Endodermal cell (in vitro differentiated cells): ENCODE data around the gene PTPDC1. TPM values are rescaled to one million over a fixed set of nuclear protein-coding genes. Genes with fewer than 3 reads are reported as not detected.

Experiments
- DNase-seq: peaks from one replicate; pipeline ENCODE4 v3.0.0-alpha.2; 2017
- H3K27ac ChIP-seq: 2 replicates; pipeline ENCODE4 v1.5.1; 2013; ENCODE audit warnings: mild to moderate bottlenecking, low read depth, low read length, moderate library complexity
- H3K27me3 ChIP-seq: 2 replicates; pipeline ENCODE4 v1.6.1; 2013; ENCODE audit warnings: mild to moderate bottlenecking, low read length, moderate library complexity; ENCODE audit not compliant: insufficient read depth, control insufficient read depth, poor library complexity, severe bottlenecking
- H3K36me3 ChIP-seq: 2 replicates; pipeline ENCODE4 v1.7.0; 2013; ENCODE audit warnings: mild to moderate bottlenecking, low read length, moderate library complexity; ENCODE audit not compliant: control insufficient read depth, insufficient read depth
- H3K4me1 ChIP-seq: one replicate; pipeline ENCODE4 v1.7.0; 2013; ENCODE audit warnings: low read length; ENCODE audit not compliant: control insufficient read depth, insufficient read depth
- H3K4me3 ChIP-seq: 2 replicates; pipeline ENCODE4 v1.5.1; 2013; ENCODE audit warnings: mild to moderate bottlenecking, low read length, moderate library complexity
- H3K9ac ChIP-seq: 2 replicates; pipeline ENCODE4 v1.6.1; 2013; ENCODE audit warnings: mild to moderate bottlenecking, low read length, moderate library complexity; ENCODE audit not compliant: poor library complexity, severe bottlenecking; ENCODE audit errors: extremely low read depth
- H3K9me3 ChIP-seq: 2 replicates; pipeline ENCODE4 v1.6.1; 2013; ENCODE audit warnings: mild to moderate bottlenecking, low read length, moderate library complexity; ENCODE audit not compliant: control insufficient read depth
- H3K27ac Mint-ChIP-seq: 2 replicates; pipeline ENCODE4 v1.8.0; 2020; ENCODE audit warnings: mixed read lengths
- H3K27me3 Mint-ChIP-seq: 2 replicates; pipeline ENCODE4 v1.8.0; 2021; ENCODE audit warnings: mild to moderate bottlenecking, mixed read lengths; ENCODE audit not compliant: insufficient read depth
- H3K36me3 Mint-ChIP-seq: 2 replicates; pipeline ENCODE4 v1.8.0; 2020; ENCODE audit warnings: low read depth, mixed read lengths
- H3K4me1 Mint-ChIP-seq: 2 replicates; pipeline ENCODE4 v1.8.0; 2020; ENCODE audit warnings: mixed read lengths
- H3K4me3 Mint-ChIP-seq: 2 replicates; pipeline ENCODE4 v1.8.0; 2020; ENCODE audit warnings: mild to moderate bottlenecking, moderate library complexity, mixed read lengths
- H3K9me3 Mint-ChIP-seq: 2 replicates; pipeline ENCODE4 v1.8.0; 2020; ENCODE audit warnings: mild to moderate bottlenecking, mixed read lengths
- WGBS, 2 experiments: methylation state at CpG; one replicate each; pipeline versions ENCODE4 v1.1.5 to v1.1.7; 2013; ENCODE audit warnings: missing lambda C conversion rate in 2 of 2, mixed read lengths in 1 of 2; ENCODE audit not compliant: insufficient coverage in 1 of 2, insufficient read length in 1 of 2; 5-methylcytosine and 5-hydroxymethylcytosine counted together
- total RNA-seq, 2 donors: library from RNA; stranded (reverse); fragmentation: NEBNext Ultra II Directional in 1 of 2; extraction: Animal tissue kit (Norgen Biotek cat#: 25700) in 1 of 2; gene quantifications; 2 replicates in 1 of 2; 3 replicates in 1 of 2; pipeline ENCODE4 v1.2.1, GENCODE V29; 2021
- TF ChIP-seq, protein P1 (sequence below): fragments of 200-600 bp; sonication (generic); conservative IDR thresholded peaks from 2 replicates; pipeline ENCODE4 v1.5.0; 2021; ENCODE audit warnings: antibody characterized with exemption, mild to moderate bottlenecking

The PTPDC1 gene
- total RNA-seq, 2 donors from 2014 or later: 9.0 to 12.7 TPM

GRCh38 chr9:94156348-94157049 is 72.2 kb downstream of the PTPDC1 start:
- H3K27me3 ChIP-seq: no peaks in the 10 kb centered on the region
- no peaks in the 10 kb centered on the region for H3K36me3 Mint-ChIP-seq
- no peak overlapping the region for H3K4me3 ChIP-seq
- no peak overlapping the region for H3K27ac ChIP-seq
- 93 to 98% methylated on average over 9 to 11 of the region's 11 CpGs for WGBS, 2 experiments
- H3K9me3 ChIP-seq: no peaks in the 10 kb centered on the region
- H3K4me1 ChIP-seq: no peaks in the 10 kb centered on the region
- TF ChIP-seq, protein P1, sequence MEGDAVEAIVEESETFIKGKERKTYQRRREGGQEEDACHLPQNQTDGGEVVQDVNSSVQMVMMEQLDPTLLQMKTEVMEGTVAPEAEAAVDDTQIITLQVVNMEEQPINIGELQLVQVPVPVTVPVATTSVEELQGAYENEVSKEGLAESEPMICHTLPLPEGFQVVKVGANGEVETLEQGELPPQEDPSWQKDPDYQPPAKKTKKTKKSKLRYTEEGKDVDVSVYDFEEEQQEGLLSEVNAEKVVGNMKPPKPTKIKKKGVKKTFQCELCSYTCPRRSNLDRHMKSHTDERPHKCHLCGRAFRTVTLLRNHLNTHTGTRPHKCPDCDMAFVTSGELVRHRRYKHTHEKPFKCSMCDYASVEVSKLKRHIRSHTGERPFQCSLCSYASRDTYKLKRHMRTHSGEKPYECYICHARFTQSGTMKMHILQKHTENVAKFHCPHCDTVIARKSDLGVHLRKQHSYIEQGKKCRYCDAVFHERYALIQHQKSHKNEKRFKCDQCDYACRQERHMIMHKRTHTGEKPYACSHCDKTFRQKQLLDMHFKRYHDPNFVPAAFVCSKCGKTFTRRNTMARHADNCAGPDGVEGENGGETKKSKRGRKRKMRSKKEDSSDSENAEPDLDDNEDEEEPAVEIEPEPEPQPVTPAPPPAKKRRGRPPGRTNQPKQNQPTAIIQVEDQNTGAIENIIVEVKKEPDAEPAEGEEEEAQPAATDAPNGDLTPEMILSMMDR: no peak
- H3K36me3 ChIP-seq: no peaks in the 10 kb centered on the region
- DNase-seq: no peak
- H3K4me1 Mint-ChIP-seq: peaks cover 6% of the 10 kb centered on the region
- no peak overlapping the region for H3K9ac ChIP-seq
- no peak overlapping the region for H3K4me3 Mint-ChIP-seq
- no peaks in the 10 kb centered on the region for H3K27me3 Mint-ChIP-seq
- H3K27ac Mint-ChIP-seq: no peak overlapping the region
- no peaks in the 10 kb centered on the region for H3K9me3 Mint-ChIP-seq

- Mint-ChIP-seq H3K4me1 (peaks cover 4% of the 10 kb centered on the region), H3K9me3 (no peaks in the 10 kb centered on the region)
- 91 to 99% methylated on average over 9 to 10 of the region's 10 CpGs for WGBS, 2 experiments
Measured at GRCh38 chr9:94157050-94157801, 73.0 kb downstream of the PTPDC1 start.

More at GRCh38 chr9:94157050-94157801, 73.0 kb downstream of the PTPDC1 start:
- H3K27ac ChIP-seq: no peak overlapping the region
- H3K27ac Mint-ChIP-seq: no peak overlapping the region
- no peaks in the 10 kb centered on the region for H3K27me3 ChIP-seq
- no peak overlapping the region for H3K4me3 Mint-ChIP-seq
- H3K27me3 Mint-ChIP-seq: no peaks in the 10 kb centered on the region
- H3K4me3 ChIP-seq: no peak overlapping the region
- peak; percentile 24 for DNase-seq
- no peaks in the 10 kb centered on the region for H3K4me1 ChIP-seq
- no peaks in the 10 kb centered on the region for H3K36me3 ChIP-seq
- no peaks in the 10 kb centered on the region for H3K9me3 ChIP-seq
- H3K9ac ChIP-seq: no peak overlapping the region
- H3K36me3 Mint-ChIP-seq: no peaks in the 10 kb centered on the region
- TF ChIP-seq, protein P1: no peak

Other genes starting within 250 kb of the PTPDC1 start
- under 1 TPM in 1 of 2 donors, not detected in 1; 0.35 TPM for gene BARX1, start 129.1 kb upstream of the PTPDC1 start, total RNA-seq
- 1 to 10 TPM; 7.7 to 7.8 TPM for gene ZNF169, start 174.8 kb downstream of the PTPDC1 start, total RNA-seq
- gene NUTM2F, start 244.2 kb downstream of the PTPDC1 start, total RNA-seq: not detected